MV-4-11 (cell line): ENCODE measurements around the gene STK33.

Experiments used
- DNase-seq: peaks from one replicate; lab custom pipeline; 2025; lab: John Stamatoyannopoulos, UW

STK33 gene

GRCh38 chr11:8593935-8594909, at the start of gene STK33:
Gene STK33 (minus strand): TSS chr11:8594228. CDS start chr11:8474905, 119,323 bp downstream.
- no peak for DNase-seq

- no peak for DNase-seq
These were observed 48.3 kb upstream of the STK33 start for GRCh38 chr11:8642196-8642841.

- DNase-seq: no peak
These were observed 47.3 kb upstream of the STK33 start for GRCh38 chr11:8641332-8641731.

GRCh38 chr11:8640267-8640906, 46.4 kb upstream of the STK33 start:
- no peak for DNase-seq

- no peak for DNase-seq
These were observed 45.6 kb upstream of the STK33 start for GRCh38 chr11:8639655-8640054.

GRCh38 chr11:8638300-8638699, 44.3 kb upstream of the STK33 start:
- DNase-seq: no peak

- no peak for DNase-seq
These were observed 42.1 kb upstream of the STK33 start for GRCh38 chr11:8636127-8636526.

GRCh38 chr11:8634498-8634897, 40.5 kb upstream of the STK33 start:
- no peak for DNase-seq

GRCh38 chr11:8631395-8632118, 37.5 kb upstream of the STK33 start:
- no peak for DNase-seq

GRCh38 chr11:8624698-8625097, 30.7 kb upstream of the STK33 start:
- DNase-seq: no peak

- no peak for DNase-seq
These were observed 27.1 kb upstream of the STK33 start for GRCh38 chr11:8621147-8621546.

- DNase-seq: no peak
These were observed 23.0 kb upstream of the STK33 start for GRCh38 chr11:8617063-8617462.

- DNase-seq: no peak
These were observed 21.4 kb upstream of the STK33 start for GRCh38 chr11:8615291-8616032.

GRCh38 chr11:8614497-8614896, 20.5 kb upstream of the STK33 start:
- no peak for DNase-seq

- no peak for DNase-seq
These were observed 19.0 kb upstream of the STK33 start for GRCh38 chr11:8613036-8613435.

- no peak for DNase-seq
These were observed 18.5 kb upstream of the STK33 start for GRCh38 chr11:8612522-8612921.

- no peak for DNase-seq
These were observed 16.6 kb upstream of the STK33 start for GRCh38 chr11:8610532-8611116.

- DNase-seq: no peak
These were observed 14.6 kb upstream of the STK33 start for GRCh38 chr11:8608652-8609051.

- no peak for DNase-seq
These were observed 12.0 kb upstream of the STK33 start for GRCh38 chr11:8605971-8606563.

GRCh38 chr11:8604078-8604723, 10.2 kb upstream of the STK33 start:
- peak; percentile 80 for DNase-seq
